GM18951 (cell line): ENCODE results near the gene CRLF1.
A peak's percentile ranks its signal among the peaks of the same experiment; 100 is the strongest.

Source experiments
- POLR2A ChIP-seq: IDR thresholded peaks from 4 replicates; pipeline ENCODE4 v1.6.1; 2011; ENCODE audit warnings: mild to moderate bottlenecking; ENCODE audit not compliant: insufficient read length, insufficient read depth; ENCODE audit errors: extremely low read depth
- in situ Hi-C: fragments of 300-500 bp; cut with MboI; formaldehyde crosslinking; loops from one replicate; pipeline ENCODE4 v1.12.0; 2022; ENCODE audit warnings: low sequenced_read_pairs, mixed read lengths, inconsistent platforms; ENCODE audit not compliant: unreplicated experiment

The CRLF1 gene

DNA sequence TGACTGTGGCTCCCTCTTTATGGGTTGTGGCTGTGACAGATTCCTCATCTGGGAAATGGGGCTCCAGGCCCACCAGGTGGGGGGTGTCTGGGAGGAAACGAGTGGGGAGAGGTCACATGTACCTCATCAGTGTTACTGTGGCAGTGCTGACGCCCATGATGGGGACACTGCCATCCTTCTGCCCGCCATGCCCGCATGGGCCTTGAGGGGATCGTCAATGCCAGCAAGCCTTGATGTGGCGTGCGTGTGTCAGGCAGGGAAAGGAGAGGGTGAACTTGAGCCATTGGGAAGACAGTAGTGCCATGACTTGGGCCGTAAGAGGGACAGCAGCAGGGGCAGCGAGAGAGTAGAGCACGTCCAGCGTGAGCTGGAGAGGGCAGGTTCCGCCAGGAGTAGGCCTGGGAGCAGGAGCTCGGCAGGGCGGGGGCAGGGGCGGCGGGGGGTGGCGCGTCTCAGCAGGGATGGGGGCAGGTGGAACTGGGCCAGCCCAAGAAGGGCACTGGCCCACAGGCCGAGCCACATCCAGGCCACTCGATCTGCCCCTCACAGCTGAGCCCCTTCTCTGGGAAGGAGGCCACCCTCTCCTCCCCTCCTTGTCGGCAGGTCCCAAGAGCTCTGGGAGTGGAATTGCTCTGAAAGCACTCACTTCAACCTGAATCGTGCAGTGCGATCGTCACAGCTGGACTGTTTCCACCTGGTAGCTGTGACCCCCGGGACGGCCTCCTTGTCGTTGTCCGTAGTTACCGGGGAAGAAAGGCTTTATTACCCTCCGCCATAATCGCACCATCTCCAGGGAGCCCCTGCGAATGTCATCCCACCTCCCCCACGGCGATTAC is 40.2 kb upstream of the CRLF1 start:
- in situ Hi-C loops, result no loop called here
- TF ChIP-seq POLR2A, result no peak

DNA sequence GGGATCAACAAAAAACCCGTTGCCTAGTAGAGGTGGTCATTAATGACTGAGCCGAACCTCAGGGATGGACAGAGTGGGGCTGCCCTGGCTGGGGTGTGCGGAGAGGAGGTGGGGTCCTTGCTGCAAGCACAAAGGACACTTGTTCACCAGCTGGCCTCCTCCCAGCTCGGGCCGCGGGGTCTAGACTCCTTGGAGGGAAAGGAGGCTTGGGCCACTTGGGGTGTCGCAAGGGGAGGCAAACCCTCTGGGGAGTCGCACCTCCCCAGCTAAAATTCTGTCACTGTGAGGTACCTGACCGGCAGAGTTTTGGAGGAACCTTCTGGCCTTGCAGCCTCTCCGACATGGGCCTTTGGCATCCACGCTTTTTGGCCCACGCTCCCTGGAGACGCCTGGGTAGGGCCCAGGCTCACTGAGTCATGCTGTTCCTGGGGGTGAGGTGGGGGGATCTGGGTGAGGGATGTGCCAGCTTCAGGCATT is 38.5 kb upstream of the CRLF1 start:
- TF ChIP-seq POLR2A, result no peak
- in situ Hi-C loops, result no loop called here

DNA sequence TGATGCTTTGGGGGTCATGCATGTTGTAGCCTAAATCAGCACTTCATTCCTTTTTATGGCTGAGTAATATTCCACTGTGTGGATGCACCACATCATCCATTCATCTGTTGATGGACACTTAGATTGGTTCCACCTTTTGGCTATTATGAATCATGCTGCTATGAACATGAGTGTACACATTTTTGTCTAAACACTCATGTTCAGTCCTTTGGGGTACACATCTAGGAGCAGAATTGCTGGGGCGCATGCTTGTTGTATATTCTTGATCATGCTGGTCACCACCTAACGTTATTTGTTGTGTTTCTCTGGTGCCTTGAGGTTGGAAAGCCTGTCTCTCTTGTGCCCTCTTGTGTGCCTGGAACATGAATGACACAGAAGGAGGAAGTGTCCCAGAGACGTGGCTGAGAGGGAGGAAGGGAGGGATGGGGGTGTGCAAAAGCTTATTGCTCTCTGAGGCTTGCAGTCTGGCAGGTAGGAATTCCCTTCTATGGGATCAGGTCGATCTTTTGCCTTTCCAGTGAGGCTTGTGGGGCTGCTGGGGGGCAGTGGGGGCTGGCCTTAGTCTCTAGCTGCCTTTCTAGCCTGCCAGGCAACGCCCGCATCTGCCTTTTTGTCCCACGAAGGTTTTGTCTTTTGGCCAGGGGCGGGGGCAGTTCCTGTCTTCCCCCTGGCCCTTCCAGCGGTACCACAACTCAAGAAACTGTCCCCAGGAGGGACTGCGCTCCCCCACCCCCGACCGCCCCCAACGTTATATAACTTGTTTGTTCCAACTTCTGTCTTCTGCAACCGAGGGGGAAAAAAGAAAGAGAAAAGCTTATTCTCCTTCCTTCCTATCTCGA is 37.8 kb upstream of the CRLF1 start:
- in situ Hi-C loops, result no loop called here
- TF ChIP-seq POLR2A, result no peak

DNA sequence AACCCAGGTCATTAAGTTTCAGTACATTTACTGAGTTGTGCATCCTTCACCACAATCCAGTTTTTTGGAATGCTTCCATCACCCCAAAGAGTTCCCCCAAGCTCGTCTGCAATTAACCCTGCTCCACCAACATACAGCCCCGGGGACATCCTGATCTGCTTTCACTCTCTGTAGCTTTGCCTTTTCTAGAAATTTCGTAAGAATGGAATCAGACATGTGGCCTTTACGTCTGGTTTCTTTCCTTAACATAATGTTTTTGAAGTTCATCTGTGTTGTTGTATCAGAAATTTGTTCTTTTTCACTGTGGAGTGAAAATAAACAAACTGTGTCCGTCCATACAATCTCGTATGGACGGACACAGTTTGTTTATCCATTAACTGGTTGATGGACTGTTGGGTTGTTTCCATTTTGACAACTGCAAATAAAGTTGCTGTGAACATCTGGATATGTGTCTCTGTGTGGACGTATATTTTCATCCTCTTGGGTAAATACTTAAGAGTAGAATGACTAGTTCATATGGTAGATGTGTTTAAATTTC is 33.2 kb upstream of the CRLF1 start:
- in situ Hi-C loops, result no loop called here
- TF ChIP-seq POLR2A, result no peak

GRCh38 chr19:18637673-18638630 is 31.4 kb upstream of the CRLF1 start:
- TF ChIP-seq POLR2A, result no peak
- in situ Hi-C loops, result no loop called here

GRCh38 chr19:18636969-18637629 is 30.5 kb upstream of the CRLF1 start, which contains the start of gene KLHL26:
TSS of gene KLHL26 (plus strand) at chr19:18637028. CDS start at chr19:18637055, 27 bp downstream.
- TF ChIP-seq POLR2A, result peak; percentile 74
- in situ Hi-C loops, result no loop called here

DNA sequence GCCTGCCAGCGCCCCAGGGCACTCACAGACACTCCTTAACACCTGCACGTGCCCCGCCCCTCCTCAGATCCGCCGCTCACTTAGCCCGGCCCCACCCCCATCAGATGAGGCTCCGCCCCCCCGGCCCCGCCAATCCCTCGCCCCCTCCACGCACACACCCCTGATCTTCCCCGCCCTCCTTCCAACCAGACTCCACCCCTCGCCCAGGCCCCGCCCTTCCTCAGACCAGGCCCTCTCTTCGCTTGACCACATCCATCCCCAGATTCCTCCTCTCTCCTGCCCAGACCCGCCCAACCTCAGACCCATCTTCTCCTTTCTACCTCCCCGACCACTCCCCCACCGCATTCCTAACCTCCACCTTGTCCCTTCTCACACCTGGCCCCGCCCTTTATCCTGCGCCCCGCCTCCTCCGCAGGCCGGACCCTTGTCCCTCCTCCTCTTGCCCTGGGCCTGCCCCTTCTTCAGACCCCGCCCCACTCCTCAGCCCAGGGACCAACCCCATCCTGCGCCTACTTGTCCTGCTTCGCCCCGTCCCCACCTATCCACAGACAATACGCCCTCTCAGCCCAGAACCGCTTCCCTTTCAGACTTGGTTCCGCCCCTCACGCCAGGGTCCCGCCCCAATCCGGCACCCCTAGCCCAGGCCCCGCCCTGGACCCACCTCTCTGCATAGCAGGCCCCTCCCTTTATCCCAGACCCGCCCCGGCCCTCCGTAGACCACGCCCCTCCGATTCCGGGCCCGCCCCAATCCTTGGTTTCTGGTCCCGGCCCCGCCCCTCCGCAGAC is 29.8 kb upstream of the CRLF1 start:
- in situ Hi-C loops, result no loop called here
- TF ChIP-seq POLR2A, result no peak

DNA sequence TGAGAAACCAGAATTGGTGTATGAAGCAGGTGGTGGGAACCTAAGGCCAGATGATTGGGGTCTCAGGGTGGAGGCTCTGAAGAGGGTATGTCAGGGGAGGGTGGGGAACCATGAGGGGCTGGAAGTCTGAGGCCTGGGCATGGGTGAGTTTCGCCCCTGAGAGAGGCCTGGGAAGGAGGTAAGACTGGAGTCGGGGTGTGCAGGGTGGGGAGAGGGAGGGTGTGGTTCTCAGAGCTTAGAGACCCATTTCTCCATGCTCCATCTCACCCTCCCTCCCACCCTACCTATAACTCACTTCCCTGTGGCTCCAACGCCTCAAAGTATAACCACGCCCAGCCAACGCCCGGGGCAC is 29.2 kb upstream of the CRLF1 start:
- no peak for TF ChIP-seq POLR2A
- in situ Hi-C loops, result no loop called here

- in situ Hi-C loops, result no loop called here
Observed at GRCh38 chr19:18634612-18635297, 28.2 kb upstream of the CRLF1 start.

GRCh38 chr19:18633321-18633720 is 26.7 kb upstream of the CRLF1 start:
- in situ Hi-C loops, result no loop called here

More at GRCh38 chr19:18634612-18635297, 28.2 kb upstream of the CRLF1 start:
- no peak for TF ChIP-seq POLR2A

GRCh38 chr19:18629166-18630088 is 22.8 kb upstream of the CRLF1 start:
- no peak for TF ChIP-seq POLR2A
- in situ Hi-C loops, result no loop called here

More at GRCh38 chr19:18633321-18633720, 26.7 kb upstream of the CRLF1 start:
- no peak for TF ChIP-seq POLR2A
